ENCODE results near the gene SMAGP. TPM values are rescaled to one million over a fixed set of nuclear protein-coding genes. Genes with fewer than 3 reads are reported as not detected.
"Not testable (repeated sequence)": the region's sequence is repeated elsewhere in the genome, so short reads cannot be mapped to it uniquely, and the experiment has no call there.

The SMAGP gene
- total RNA-seq, 1 experiment from 2014 or later, result 11.6 TPM

DNA sequence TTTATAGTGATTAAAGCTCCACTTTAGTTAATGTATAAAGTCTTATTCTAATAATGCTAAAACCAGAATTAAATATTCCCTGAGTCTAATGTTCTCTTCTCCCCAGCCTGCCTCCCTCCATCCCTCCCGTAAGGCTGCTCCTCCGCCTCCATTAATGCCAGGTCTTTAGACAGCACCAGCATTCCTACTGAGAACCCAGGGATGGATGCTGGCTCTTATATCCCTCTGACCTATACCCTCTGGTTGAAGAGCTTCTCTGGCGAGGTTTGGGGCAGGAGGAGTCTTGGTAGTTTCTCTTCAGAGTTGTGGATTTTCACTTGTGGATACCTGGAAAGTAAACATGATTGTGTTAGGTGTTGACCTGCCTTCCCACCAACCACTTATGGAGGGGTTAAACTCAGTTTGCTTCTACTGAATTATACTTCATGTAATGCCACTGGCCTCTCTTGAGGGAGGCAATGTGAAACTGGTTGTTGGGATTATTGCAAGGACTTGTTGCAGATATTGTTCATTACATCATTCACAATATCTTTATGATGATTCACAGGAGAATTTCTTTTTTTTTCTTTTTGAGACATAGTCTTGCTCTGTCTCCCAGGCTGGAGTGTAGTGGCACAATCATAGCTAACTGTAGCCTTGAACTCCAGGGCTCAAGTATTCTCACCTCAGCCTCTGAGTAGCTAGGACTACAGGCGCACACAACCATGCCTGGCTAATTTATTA lies 11.1 kb upstream of the SMAGP start:
- H3K4me3 Mint-ChIP-seq, result no peak overlapping the region
- no peaks in the 10 kb centered on the region for H3K36me3 Mint-ChIP-seq
- ChIA-PET CTCF (interaction anchor here (0.9 kb wide), 1 partner anchor 60 kb away, joined by 3 read pairs; no protein-coding TSS in a partner anchor), POLR2A (no interaction called here)
- DNase-seq (ENCODE audit: low spot score) (no peak), ATAC-seq (no peak)
- H3K4me1 Mint-ChIP-seq, result peaks cover 4% of the 10 kb centered on the region; the same call in 1 of the 2 replicates
- TF ChIP-seq, protein P1, sequence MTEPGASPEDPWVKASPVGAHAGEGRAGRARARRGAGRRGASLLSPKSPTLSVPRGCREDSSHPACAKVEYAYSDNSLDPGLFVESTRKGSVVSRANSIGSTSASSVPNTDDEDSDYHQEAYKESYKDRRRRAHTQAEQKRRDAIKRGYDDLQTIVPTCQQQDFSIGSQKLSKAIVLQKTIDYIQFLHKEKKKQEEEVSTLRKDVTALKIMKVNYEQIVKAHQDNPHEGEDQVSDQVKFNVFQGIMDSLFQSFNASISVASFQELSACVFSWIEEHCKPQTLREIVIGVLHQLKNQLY (CRISPR knock-in tag; IDR thresholded peaks at IDR 0.05), result no peak
- TF ChIP-seq ESRRA (CRISPR knock-in tag; IDR thresholded peaks at IDR 0.05; ENCODE audit: borderline replicate concordance) (no peak), NR1H2 (CRISPR knock-in tag; IDR thresholded peaks at IDR 0.05) (no peak), NR2C2 (CRISPR knock-in tag; IDR thresholded peaks at IDR 0.05) (no peak), ZNF121 (CRISPR knock-in tag; IDR thresholded peaks at IDR 0.05) (no peak), ZNF317 (CRISPR knock-in tag; IDR thresholded peaks at IDR 0.05; ENCODE audit: borderline replicate concordance, low read depth) (no peak), SOX15 (CRISPR knock-in tag; IDR thresholded peaks at IDR 0.05) (no peak)
- no peak overlapping the region for H3K27ac Mint-ChIP-seq
- H3K9me3 Mint-ChIP-seq, result no peaks in the 10 kb centered on the region
- H3K27me3 Mint-ChIP-seq (ENCODE audit: low read depth), result no peaks in the 10 kb centered on the region

DNA sequence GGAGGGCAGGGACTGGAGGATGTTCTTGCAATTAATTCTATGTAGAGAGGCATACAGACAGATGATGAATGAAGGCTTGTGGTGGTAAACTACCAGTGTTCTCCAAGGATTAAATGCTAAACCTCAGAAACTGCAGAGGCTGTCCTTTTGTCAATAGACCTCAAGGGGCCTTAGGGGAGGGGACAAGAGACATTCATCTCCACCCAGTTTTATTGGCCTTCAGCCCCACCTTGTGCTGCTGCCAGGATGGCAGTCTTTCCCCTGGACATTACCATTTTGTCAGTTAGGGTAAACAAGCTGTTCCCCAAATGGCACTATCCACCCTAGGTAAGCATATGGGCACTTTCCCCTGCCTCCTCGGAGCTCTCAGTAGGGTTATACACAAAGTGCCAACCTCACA lies 4.9 kb upstream of the SMAGP start:
- Mint-ChIP-seq H3K27me3 (ENCODE audit: low read depth) (peaks cover 12% of the 10 kb centered on the region), H3K27ac (no peak overlapping the region), H3K4me3 (no peak overlapping the region), H3K36me3 (no peaks in the 10 kb centered on the region), H3K4me1 (peaks cover 7% of the 10 kb centered on the region), H3K9me3 (no peaks in the 10 kb centered on the region)
- ChIA-PET POLR2A (interaction anchor here (0.7 kb wide), 1 partner anchor 44 kb away, joined by 4 read pairs; no protein-coding TSS in a partner anchor), CTCF (interaction anchor here (0.7 to 3.6 kb wide), 2 partner anchors 66 to 75 kb away, joined by 4 to 14 read pairs; no protein-coding TSS in a partner anchor)
- DNase-seq (ENCODE audit: low spot score) (no peak), ATAC-seq (0 out of 2 replicates have a peak, but pooled peaks have one; percentile 23)
- TF ChIP-seq MXD4 (CRISPR knock-in tag; IDR thresholded peaks at IDR 0.05; ENCODE audit: borderline replicate concordance) (no peak), ZNF121 (CRISPR knock-in tag; IDR thresholded peaks at IDR 0.05) (no peak), ZNF416 (CRISPR knock-in tag; IDR thresholded peaks at IDR 0.05) (no peak), ZNF219 (CRISPR knock-in tag; IDR thresholded peaks at IDR 0.05; ENCODE audit: borderline replicate concordance) (no peak), FOXP1 (CRISPR knock-in tag; IDR thresholded peaks at IDR 0.05; ENCODE audit: borderline replicate concordance) (no peak)
- TF ChIP-seq, protein P2, sequence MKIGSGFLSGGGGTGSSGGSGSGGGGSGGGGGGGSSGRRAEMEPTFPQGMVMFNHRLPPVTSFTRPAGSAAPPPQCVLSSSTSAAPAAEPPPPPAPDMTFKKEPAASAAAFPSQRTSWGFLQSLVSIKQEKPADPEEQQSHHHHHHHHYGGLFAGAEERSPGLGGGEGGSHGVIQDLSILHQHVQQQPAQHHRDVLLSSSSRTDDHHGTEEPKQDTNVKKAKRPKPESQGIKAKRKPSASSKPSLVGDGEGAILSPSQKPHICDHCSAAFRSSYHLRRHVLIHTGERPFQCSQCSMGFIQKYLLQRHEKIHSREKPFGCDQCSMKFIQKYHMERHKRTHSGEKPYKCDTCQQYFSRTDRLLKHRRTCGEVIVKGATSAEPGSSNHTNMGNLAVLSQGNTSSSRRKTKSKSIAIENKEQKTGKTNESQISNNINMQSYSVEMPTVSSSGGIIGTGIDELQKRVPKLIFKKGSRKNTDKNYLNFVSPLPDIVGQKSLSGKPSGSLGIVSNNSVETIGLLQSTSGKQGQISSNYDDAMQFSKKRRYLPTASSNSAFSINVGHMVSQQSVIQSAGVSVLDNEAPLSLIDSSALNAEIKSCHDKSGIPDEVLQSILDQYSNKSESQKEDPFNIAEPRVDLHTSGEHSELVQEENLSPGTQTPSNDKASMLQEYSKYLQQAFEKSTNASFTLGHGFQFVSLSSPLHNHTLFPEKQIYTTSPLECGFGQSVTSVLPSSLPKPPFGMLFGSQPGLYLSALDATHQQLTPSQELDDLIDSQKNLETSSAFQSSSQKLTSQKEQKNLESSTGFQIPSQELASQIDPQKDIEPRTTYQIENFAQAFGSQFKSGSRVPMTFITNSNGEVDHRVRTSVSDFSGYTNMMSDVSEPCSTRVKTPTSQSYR (CRISPR knock-in tag; IDR thresholded peaks at IDR 0.05), result no peak
- TF ChIP-seq, protein P3, sequence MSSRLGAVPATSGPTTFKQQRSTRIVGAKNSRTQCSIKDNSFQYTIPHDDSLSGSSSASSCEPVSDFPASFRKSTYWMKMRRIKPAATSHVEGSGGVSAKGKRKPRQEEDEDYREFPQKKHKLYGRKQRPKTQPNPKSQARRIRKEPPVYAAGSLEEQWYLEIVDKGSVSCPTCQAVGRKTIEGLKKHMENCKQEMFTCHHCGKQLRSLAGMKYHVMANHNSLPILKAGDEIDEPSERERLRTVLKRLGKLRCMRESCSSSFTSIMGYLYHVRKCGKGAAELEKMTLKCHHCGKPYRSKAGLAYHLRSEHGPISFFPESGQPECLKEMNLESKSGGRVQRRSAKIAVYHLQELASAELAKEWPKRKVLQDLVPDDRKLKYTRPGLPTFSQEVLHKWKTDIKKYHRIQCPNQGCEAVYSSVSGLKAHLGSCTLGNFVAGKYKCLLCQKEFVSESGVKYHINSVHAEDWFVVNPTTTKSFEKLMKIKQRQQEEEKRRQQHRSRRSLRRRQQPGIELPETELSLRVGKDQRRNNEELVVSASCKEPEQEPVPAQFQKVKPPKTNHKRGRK (CRISPR knock-in tag; IDR thresholded peaks at IDR 0.05; ENCODE audit: borderline replicate concordance), result no peak
- TF ChIP-seq, protein P4, sequence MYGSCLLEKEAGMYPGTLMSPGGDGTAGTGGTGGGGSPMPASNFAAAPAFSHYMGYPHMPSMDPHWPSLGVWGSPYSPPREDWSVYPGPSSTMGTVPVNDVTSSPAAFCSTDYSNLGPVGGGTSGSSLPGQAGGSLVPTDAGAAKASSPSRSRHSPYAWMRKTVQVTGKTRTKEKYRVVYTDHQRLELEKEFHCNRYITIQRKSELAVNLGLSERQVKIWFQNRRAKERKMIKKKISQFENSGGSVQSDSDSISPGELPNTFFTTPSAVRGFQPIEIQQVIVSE (CRISPR knock-in tag; IDR thresholded peaks at IDR 0.05; ENCODE audit: borderline replicate concordance), result no peak

DNA sequence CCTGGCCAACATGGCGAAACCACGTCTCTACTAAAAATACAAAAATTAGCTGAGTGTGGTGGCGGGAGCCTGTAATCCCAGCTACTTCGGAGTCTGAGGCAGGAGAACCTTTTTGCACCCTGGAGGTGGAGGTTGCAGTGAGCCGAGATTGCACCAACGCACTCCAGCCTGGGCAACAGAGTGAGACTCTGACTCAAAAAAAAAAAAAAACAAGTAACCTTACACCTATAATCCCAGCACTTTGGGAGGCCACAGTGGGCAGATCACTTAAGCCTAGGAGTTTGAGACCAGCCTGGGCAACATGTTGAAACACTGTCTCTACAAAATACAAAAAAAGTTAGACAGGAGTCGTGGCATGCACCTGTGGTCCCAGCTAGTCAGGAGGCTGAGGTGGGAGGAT lies 2.6 kb upstream of the SMAGP start:
- Mint-ChIP-seq H3K27me3 (ENCODE audit: low read depth) (peaks cover 17% of the 10 kb centered on the region), H3K4me1 (peaks cover 14% of the 10 kb centered on the region)
- H3K9me3 Mint-ChIP-seq; H3K27ac Mint-ChIP-seq; DNase-seq (ENCODE audit: low spot score); ATAC-seq; H3K4me3 Mint-ChIP-seq; POLR2A ChIA-PET; H3K36me3 Mint-ChIP-seq: not testable (repeated sequence)
- CTCF ChIA-PET, result interaction anchor here (0.7 kb wide), 1 partner anchor 74 kb away, joined by 3 read pairs; no protein-coding TSS in a partner anchor
